COLO668 (cell line): ENCODE results near the gene DGCR6.
"Not testable (repeated sequence)": the region's sequence is repeated elsewhere in the genome, so short reads cannot be mapped to it uniquely, and the experiment has no call there.

Experiments used
- DNase-seq: peaks from one replicate; lab custom pipeline; 2025; ENCODE audit not compliant: unreplicated experiment; lab: John Stamatoyannopoulos, UW

The DGCR6 gene

GRCh38 chr22:18929459-18929858 is 23.3 kb downstream of the DGCR6 start:
- no peak for DNase-seq

GRCh38 chr22:18931905-18932652 is 26.0 kb downstream of the DGCR6 start:
- no peak for DNase-seq

- DNase-seq = no peak
Measured at GRCh38 chr22:18933914-18934313, 27.8 kb downstream of the DGCR6 start.

GRCh38 chr22:18934688-18935087 is 28.6 kb downstream of the DGCR6 start:
- not testable (repeated sequence) for DNase-seq

GRCh38 chr22:18935889-18936529 is 29.9 kb downstream of the DGCR6 start, which contains the start of gene PRODH:
Gene PRODH (minus strand): TSS chr22:18936293. CDS start chr22:18936287, 6 bp downstream.
- no peak for DNase-seq

GRCh38 chr22:18938691-18939090 is 32.6 kb downstream of the DGCR6 start:
- DNase-seq = not testable (repeated sequence)

- DNase-seq = not testable (repeated sequence)
Measured at GRCh38 chr22:18947105-18947504, 41.0 kb downstream of the DGCR6 start.

- no peak for DNase-seq
Measured at GRCh38 chr22:18947905-18948304, 41.8 kb downstream of the DGCR6 start.

- no peak for DNase-seq
Measured at GRCh38 chr22:18950141-18950540, 44.0 kb downstream of the DGCR6 start.

GRCh38 chr22:18952022-18952421 is 45.9 kb downstream of the DGCR6 start:
- DNase-seq = no peak

GRCh38 chr22:18953128-18953527 is 47.0 kb downstream of the DGCR6 start:
- not testable (repeated sequence) for DNase-seq

- peak; percentile 55 for DNase-seq
Measured at GRCh38 chr22:18954303-18954989, 48.3 kb downstream of the DGCR6 start.

- no peak for DNase-seq
Measured at GRCh38 chr22:18954990-18955571, 49.0 kb downstream of the DGCR6 start.

- DNase-seq = no peak
Measured at GRCh38 chr22:18955696-18956095, 49.6 kb downstream of the DGCR6 start.

GRCh38 chr22:18956121-18956895 is 50.2 kb downstream of the DGCR6 start:
- not testable (repeated sequence) for DNase-seq

GRCh38 chr22:18956956-18957355 is 50.8 kb downstream of the DGCR6 start:
- DNase-seq = not testable (repeated sequence)

- not testable (repeated sequence) for DNase-seq
Measured at GRCh38 chr22:18957621-18958320, 51.7 kb downstream of the DGCR6 start.

- DNase-seq = peak; percentile 4
Measured at GRCh38 chr22:18958321-18958705, 52.2 kb downstream of the DGCR6 start.

- DNase-seq = not testable (repeated sequence)
Measured at GRCh38 chr22:18958738-18959137, 52.6 kb downstream of the DGCR6 start.

- not testable (repeated sequence) for DNase-seq
Measured at GRCh38 chr22:18959266-18959665, 53.1 kb downstream of the DGCR6 start.
